Bronchial epithelial cell (primary cell): ENCODE measurements around the gene PNLIP. TPM values are rescaled to one million over a fixed set of nuclear protein-coding genes. Genes with fewer than 3 reads are reported as not detected.

Source experiments
- DNase-seq: peaks from one replicate; pipeline ENCODE4 v3.0.0-alpha.2; 2010; ENCODE audit warnings: low read depth
- FAIRE-seq: peaks from 2 replicates; lab custom pipeline; 2011; peaks lifted over from hg19 to GRCh38; lab: Jason Lieb, UNC
- H3K27me3 ChIP-seq: 2 replicates; pipeline ENCODE4 v1.5.1; 2011; ENCODE audit warnings: low read length; ENCODE audit not compliant: control insufficient read depth, insufficient read depth
- H3K36me3 ChIP-seq: 2 replicates; pipeline ENCODE4 v1.5.1; 2011; ENCODE audit warnings: low read length; ENCODE audit not compliant: control insufficient read depth, insufficient read depth
- H3K4me3 ChIP-seq: 2 replicates; pipeline ENCODE4 v1.5.1; 2011; ENCODE audit warnings: mild to moderate bottlenecking, low read depth, low read length, control low read depth
- total RNA-seq: library from RNA; depleted of rRNA; stranded (reverse); fragments of >200 nt; gene quantifications from 2 replicates; pipeline ENCODE4 v1.2.1, GENCODE V29; 2014
- TF ChIP-seq, protein P1 (sequence below): IDR thresholded peaks from 2 replicates; pipeline ENCODE4 v1.5.1; 2011; ENCODE audit warnings: mild to moderate bottlenecking, moderate library complexity, low read length, control low read depth, inconsistent platforms; ENCODE audit not compliant: insufficient read depth, severe bottlenecking

Gene PNLIP
- total RNA-seq, 1 donor from 2014 or later = under 0.01 TPM

DNA sequence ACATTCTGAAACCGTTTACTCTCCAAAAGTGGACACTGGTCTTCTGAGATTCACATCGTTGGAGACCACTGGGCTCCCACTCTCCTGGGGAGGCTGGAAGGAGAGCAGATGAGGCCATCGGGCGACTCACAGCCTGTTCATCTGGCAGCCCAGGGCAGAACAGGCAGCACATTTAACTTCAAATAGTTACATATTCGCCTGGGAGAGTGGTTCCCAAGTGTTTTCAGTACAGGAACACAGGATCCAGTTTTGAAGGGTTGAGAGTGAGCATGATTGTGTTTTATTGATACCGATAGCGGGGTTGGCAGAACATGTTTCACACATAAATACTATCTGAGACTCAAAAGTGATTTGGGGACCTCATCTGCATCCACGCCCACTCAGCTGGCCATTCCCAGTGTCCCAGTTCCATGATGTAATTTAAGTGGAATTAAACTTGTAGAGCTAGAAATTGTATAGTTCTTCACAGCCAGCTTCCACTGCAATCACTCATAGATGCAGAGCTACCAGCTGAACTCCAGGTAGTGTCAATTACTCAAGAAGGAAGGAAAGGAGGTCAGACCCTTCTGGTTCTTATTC is 22.8 kb upstream of the PNLIP start:
- Histone ChIP-seq H3K4me3 (no peak overlapping the region), H3K36me3 (no peaks in the 10 kb centered on the region), H3K27me3 (no peaks in the 10 kb centered on the region)
- FAIRE-seq = no peak
- no peak for DNase-seq
- TF ChIP-seq, protein P1, sequence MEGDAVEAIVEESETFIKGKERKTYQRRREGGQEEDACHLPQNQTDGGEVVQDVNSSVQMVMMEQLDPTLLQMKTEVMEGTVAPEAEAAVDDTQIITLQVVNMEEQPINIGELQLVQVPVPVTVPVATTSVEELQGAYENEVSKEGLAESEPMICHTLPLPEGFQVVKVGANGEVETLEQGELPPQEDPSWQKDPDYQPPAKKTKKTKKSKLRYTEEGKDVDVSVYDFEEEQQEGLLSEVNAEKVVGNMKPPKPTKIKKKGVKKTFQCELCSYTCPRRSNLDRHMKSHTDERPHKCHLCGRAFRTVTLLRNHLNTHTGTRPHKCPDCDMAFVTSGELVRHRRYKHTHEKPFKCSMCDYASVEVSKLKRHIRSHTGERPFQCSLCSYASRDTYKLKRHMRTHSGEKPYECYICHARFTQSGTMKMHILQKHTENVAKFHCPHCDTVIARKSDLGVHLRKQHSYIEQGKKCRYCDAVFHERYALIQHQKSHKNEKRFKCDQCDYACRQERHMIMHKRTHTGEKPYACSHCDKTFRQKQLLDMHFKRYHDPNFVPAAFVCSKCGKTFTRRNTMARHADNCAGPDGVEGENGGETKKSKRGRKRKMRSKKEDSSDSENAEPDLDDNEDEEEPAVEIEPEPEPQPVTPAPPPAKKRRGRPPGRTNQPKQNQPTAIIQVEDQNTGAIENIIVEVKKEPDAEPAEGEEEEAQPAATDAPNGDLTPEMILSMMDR = no peak

- TF ChIP-seq, protein P1 = no peak
- Histone ChIP-seq H3K36me3 (no peaks in the 10 kb centered on the region), H3K27me3 (no peaks in the 10 kb centered on the region), H3K4me3 (no peak overlapping the region)
- FAIRE-seq (no peak), DNase-seq (peak; percentile 57)
These were observed 21.0 kb upstream of the PNLIP start for GRCh38 chr10:116524736-116525135.

GRCh38 chr10:116526219-116526618 is 19.5 kb upstream of the PNLIP start:
- peak; percentile 65 for DNase-seq
- Histone ChIP-seq H3K4me3 (no peak overlapping the region), H3K36me3 (no peaks in the 10 kb centered on the region), H3K27me3 (no peaks in the 10 kb centered on the region)
- no peak for FAIRE-seq
- TF ChIP-seq, protein P1 = no peak

DNA sequence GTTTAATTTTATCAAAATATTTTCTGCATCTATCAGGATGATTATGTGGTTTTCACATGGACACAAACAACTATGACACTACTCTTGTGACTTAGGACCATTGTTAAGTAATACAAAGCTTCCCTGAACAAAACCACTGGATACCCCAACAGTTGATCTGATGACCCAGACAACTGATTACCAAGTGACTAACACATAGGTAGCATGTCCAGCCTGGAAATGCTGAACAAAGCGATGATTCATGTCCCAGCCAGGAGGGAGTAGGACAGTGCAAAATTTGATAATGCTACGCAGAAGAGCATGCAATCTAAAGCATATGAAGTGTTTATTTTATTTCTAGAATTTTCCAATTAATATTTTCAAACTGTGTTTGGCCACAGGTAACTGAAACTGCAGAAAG is 8.9 kb upstream of the PNLIP start:
- TF ChIP-seq, protein P1 = no peak
- FAIRE-seq (no peak), DNase-seq (peak; percentile 71)
- no peaks in the 10 kb centered on the region for H3K27me3 ChIP-seq
- no peaks in the 10 kb centered on the region for H3K36me3 ChIP-seq
- no peak overlapping the region for H3K4me3 ChIP-seq

DNA sequence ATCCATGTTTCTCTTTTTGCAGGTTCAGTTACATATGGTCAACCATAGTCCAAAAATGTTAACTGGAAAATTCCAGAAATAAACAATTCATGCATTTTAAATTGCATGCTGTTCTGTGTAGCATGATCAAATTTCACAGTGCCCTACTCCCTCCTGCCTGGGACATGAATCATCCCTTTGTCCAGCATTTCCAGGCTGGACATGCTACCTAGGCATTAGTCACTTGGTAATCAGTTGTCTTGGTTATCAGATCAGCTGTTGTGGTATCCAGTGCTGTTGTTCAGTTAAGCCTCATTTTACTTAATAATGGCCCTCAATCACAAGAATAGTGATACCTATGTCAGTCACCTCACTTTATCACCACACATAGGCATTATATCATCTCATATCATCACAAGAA is 7.3 kb upstream of the PNLIP start:
- Histone ChIP-seq H3K4me3 (no peak overlapping the region), H3K27me3 (no peaks in the 10 kb centered on the region), H3K36me3 (no peaks in the 10 kb centered on the region)
- FAIRE-seq = no peak
- TF ChIP-seq, protein P1 = no peak
- DNase-seq = peak; percentile 82

DNA sequence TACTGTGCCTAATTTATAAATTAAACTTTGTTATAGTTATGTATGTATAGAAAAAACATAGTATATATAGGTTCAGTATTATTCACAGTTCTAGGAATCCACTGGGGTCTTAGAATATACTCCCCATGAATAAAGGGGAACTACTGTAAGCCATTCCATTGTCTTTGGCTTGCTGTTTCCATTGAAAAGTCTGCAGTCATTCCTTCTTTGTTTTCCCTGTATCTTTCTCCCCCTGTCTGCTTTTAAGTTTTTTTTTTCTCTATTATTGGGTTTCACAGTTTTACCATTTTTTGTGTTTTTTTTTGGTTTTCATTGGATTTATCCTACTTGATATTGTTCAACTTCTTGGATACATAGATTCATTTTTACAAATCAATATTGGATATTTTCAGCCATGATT is 6.7 kb upstream of the PNLIP start:
- Histone ChIP-seq H3K36me3 (no peaks in the 10 kb centered on the region), H3K4me3 (no peak overlapping the region), H3K27me3 (no peaks in the 10 kb centered on the region)
- TF ChIP-seq, protein P1 = no peak
- FAIRE-seq (no peak), DNase-seq (no peak)
